GM10266 (cell line): Measurements from ENCODE around the gene MRGPRD.

Experiments
- DNase-seq: peaks from one replicate; pipeline ENCODE4 v3.0.0; 2012; ENCODE audit errors: extremely low spot score
- CTCF ChIP-seq: IDR thresholded peaks from 2 replicates; pipeline ENCODE4 v1.5.1; 2012; ENCODE audit warnings: mild to moderate bottlenecking, low read depth; ENCODE audit not compliant: control insufficient read depth, insufficient read depth; ENCODE audit errors: missing control alignments

MRGPRD gene

GRCh38 chr11:68958211-68958610 is 22.6 kb downstream of the MRGPRD start:
- no peak for TF ChIP-seq CTCF
- no peak for DNase-seq

GRCh38 chr11:68956547-68957254 is 24.1 kb downstream of the MRGPRD start:
- no peak for DNase-seq
- TF ChIP-seq CTCF = no peak

- TF ChIP-seq CTCF = peak; percentile 44
Observed at GRCh38 chr11:68956142-68956541, 24.6 kb downstream of the MRGPRD start.

GRCh38 chr11:68955607-68955958 is 25.2 kb downstream of the MRGPRD start:
- no peak for DNase-seq
- TF ChIP-seq CTCF = no peak

More at GRCh38 chr11:68956142-68956541, 24.6 kb downstream of the MRGPRD start:
- peak; percentile 70 for DNase-seq

- no peak for TF ChIP-seq CTCF
- no peak for DNase-seq
Observed at GRCh38 chr11:68954836-68955606, 25.8 kb downstream of the MRGPRD start.

GRCh38 chr11:68950762-68951161 is 30.0 kb downstream of the MRGPRD start:
- DNase-seq = no peak
- no peak for TF ChIP-seq CTCF

- no peak for DNase-seq
Observed at GRCh38 chr11:68950270-68950669, 30.5 kb downstream of the MRGPRD start.

More at GRCh38 chr11:68950270-68950669, 30.5 kb downstream of the MRGPRD start:
- TF ChIP-seq CTCF = peak; percentile 7
